ENCODE measurements around the gene ENKUR.

DNA sequence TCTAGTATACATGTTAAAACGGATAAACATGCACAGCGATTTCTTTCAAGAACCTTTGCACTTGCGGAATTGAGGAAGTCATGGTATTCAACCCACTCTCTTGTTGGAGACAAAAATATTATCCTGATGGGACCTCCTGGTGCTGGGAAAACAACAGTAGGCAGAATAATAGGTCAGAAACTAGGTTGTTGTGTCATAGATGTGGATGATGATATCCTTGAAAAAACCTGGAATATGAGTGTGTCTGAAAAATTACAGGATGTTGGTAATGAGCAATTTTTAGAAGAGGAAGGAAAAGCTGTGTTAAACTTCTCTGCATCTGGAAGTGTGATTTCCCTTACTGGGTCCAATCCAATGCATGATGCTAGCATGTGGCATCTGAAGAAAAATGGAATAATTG is 7.3 kb upstream of the ENKUR start:
- TF ChIP-seq, protein P1, sequence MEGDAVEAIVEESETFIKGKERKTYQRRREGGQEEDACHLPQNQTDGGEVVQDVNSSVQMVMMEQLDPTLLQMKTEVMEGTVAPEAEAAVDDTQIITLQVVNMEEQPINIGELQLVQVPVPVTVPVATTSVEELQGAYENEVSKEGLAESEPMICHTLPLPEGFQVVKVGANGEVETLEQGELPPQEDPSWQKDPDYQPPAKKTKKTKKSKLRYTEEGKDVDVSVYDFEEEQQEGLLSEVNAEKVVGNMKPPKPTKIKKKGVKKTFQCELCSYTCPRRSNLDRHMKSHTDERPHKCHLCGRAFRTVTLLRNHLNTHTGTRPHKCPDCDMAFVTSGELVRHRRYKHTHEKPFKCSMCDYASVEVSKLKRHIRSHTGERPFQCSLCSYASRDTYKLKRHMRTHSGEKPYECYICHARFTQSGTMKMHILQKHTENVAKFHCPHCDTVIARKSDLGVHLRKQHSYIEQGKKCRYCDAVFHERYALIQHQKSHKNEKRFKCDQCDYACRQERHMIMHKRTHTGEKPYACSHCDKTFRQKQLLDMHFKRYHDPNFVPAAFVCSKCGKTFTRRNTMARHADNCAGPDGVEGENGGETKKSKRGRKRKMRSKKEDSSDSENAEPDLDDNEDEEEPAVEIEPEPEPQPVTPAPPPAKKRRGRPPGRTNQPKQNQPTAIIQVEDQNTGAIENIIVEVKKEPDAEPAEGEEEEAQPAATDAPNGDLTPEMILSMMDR (IDR thresholded peaks at IDR 0.05), result no peak
- no peak for TF ChIP-seq EP300 (IDR thresholded peaks at IDR 0.05)

All from gastroesophageal sphincter (tissue), 3 donors.